ENCODE results near the gene AGBL5. TPM values are rescaled to one million over a fixed set of nuclear protein-coding genes. Genes with fewer than 3 reads are reported as not detected.

Gene AGBL5
- total and polyA plus RNA-seq, 9 of the 15 experiments (the other 6 are each of a cell fraction or from before 2014, with no cell fraction given): 3.3 to 52.7 (median 26.2) TPM

DNA sequence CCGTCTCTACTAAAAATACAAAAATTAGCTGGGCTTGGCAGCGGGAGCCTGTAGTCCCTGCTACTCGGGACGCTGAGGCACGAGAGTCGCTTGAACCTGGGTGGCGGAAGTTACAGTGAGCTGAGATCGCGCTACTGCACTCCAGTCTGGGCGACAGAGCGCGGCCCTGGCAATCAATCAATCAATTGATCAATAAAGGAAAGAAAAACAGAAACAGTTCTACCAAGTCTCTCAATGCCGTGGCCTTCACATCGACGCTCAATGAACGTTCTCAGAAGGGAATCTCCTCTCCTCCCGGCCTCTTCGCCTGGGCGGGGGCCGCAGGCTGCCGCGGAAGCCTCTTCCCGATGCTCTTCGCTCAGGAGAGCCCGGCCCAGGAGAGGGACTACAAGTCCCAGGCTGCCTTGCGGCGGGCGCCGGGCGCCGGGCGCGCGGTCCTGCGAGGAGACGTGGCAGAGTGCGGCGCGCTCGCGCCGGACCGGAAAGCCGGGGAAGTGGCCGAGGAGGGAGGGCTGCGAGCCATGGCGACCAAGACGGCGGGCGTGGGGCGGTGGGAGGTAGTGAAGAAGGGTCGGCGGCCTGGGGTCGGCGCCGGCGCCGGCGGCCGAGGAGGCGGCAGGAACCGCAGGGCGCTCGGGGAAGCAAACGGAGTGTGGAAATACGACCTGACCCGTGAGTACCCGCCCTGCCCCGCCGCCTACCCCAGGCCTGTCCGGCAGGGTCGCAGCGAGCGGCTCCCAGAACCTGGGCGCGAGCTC, 18.8 kb upstream of the AGBL5 start, which contains the start of gene TMEM214 (continued):
- TF ChIP-seq ZNF140 (CRISPR knock-in tag; IDR thresholded peaks at IDR 0.05) (no peak), ZNF707 (CRISPR knock-in tag; conservative IDR thresholded peaks at IDR 0.05) (no peak), CREBBP (IDR thresholded peaks at IDR 0.05; ENCODE audit: low read depth, low read length) (no peak), ZNF133 (CRISPR knock-in tag; IDR thresholded peaks at IDR 0.05) (no peak), ZC3H4 (CRISPR knock-in tag; IDR thresholded peaks at IDR 0.05; ENCODE audit: borderline replicate concordance) (no peak), ZNF143 (CRISPR knock-in tag; IDR thresholded peaks at IDR 0.05) (peak; percentile 93), ZNF282 (CRISPR knock-in tag; IDR thresholded peaks at IDR 0.05) (no peak), MCM3 (IDR thresholded peaks at IDR 0.05) (no peak), NELFE (IDR thresholded peaks at IDR 0.05; ENCODE audit: insufficient read depth, insufficient read length) (no peak), POLR2A (conservative IDR thresholded peaks at IDR 0.05) (peak; percentile 84), SUPT5H (IDR thresholded peaks at IDR 0.05) (peak; percentile 82), BRF1 (IDR thresholded peaks at IDR 0.05; ENCODE audit: borderline replicate concordance, extremely low read depth, insufficient read length) (no peak), ZNF444 (CRISPR knock-in tag; IDR thresholded peaks at IDR 0.05) (no peak), MTA1 (IDR thresholded peaks at IDR 0.05; ENCODE audit: borderline replicate concordance) (peak; percentile 88), RHOXF2B (CRISPR knock-in tag; conservative IDR thresholded peaks at IDR 0.05) (no peak), SRSF3 (IDR thresholded peaks at IDR 0.05; ENCODE audit: insufficient read depth, low read length) (no peak), CEBPB (tag; IDR thresholded peaks at IDR 0.05) (peak; percentile 78), PHB (CRISPR knock-in tag; IDR thresholded peaks at IDR 0.05) (peak; percentile 70; the same call in 1 of the 2 replicates), TBL1XR1 (IDR thresholded peaks at IDR 0.05; ENCODE audit: low read length in 2 of 2) (no peak)
- TF ChIP-seq, protein P1, sequence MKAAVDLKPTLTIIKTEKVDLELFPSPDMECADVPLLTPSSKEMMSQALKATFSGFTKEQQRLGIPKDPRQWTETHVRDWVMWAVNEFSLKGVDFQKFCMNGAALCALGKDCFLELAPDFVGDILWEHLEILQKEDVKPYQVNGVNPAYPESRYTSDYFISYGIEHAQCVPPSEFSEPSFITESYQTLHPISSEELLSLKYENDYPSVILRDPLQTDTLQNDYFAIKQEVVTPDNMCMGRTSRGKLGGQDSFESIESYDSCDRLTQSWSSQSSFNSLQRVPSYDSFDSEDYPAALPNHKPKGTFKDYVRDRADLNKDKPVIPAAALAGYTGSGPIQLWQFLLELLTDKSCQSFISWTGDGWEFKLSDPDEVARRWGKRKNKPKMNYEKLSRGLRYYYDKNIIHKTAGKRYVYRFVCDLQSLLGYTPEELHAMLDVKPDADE (conservative IDR thresholded peaks at IDR 0.05; ENCODE audit: control insufficient read depth, low read depth, low read length): peak; percentile 97
- TF ChIP-seq, protein P2, sequence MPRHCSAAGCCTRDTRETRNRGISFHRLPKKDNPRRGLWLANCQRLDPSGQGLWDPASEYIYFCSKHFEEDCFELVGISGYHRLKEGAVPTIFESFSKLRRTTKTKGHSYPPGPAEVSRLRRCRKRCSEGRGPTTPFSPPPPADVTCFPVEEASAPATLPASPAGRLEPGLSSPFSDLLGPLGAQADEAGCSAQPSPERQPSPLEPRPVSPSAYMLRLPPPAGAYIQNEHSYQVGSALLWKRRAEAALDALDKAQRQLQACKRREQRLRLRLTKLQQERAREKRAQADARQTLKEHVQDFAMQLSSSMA (CRISPR knock-in tag; IDR thresholded peaks at IDR 0.05): no peak
- TF ChIP-seq, protein P3, sequence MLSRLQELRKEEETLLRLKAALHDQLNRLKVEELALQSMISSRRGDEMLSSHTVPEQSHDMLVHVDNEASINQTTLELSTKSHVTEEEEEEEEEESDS (CRISPR knock-in tag; IDR thresholded peaks at IDR 0.05): no peak
- TF ChIP-seq, protein P4, sequence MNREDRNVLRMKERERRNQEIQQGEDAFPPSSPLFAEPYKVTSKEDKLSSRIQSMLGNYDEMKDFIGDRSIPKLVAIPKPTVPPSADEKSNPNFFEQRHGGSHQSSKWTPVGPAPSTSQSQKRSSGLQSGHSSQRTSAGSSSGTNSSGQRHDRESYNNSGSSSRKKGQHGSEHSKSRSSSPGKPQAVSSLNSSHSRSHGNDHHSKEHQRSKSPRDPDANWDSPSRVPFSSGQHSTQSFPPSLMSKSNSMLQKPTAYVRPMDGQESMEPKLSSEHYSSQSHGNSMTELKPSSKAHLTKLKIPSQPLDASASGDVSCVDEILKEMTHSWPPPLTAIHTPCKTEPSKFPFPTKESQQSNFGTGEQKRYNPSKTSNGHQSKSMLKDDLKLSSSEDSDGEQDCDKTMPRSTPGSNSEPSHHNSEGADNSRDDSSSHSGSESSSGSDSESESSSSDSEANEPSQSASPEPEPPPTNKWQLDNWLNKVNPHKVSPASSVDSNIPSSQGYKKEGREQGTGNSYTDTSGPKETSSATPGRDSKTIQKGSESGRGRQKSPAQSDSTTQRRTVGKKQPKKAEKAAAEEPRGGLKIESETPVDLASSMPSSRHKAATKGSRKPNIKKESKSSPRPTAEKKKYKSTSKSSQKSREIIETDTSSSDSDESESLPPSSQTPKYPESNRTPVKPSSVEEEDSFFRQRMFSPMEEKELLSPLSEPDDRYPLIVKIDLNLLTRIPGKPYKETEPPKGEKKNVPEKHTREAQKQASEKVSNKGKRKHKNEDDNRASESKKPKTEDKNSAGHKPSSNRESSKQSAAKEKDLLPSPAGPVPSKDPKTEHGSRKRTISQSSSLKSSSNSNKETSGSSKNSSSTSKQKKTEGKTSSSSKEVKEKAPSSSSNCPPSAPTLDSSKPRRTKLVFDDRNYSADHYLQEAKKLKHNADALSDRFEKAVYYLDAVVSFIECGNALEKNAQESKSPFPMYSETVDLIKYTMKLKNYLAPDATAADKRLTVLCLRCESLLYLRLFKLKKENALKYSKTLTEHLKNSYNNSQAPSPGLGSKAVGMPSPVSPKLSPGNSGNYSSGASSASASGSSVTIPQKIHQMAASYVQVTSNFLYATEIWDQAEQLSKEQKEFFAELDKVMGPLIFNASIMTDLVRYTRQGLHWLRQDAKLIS (CRISPR knock-in tag; IDR thresholded peaks at IDR 0.05): no peak
- TF ChIP-seq, protein P5, sequence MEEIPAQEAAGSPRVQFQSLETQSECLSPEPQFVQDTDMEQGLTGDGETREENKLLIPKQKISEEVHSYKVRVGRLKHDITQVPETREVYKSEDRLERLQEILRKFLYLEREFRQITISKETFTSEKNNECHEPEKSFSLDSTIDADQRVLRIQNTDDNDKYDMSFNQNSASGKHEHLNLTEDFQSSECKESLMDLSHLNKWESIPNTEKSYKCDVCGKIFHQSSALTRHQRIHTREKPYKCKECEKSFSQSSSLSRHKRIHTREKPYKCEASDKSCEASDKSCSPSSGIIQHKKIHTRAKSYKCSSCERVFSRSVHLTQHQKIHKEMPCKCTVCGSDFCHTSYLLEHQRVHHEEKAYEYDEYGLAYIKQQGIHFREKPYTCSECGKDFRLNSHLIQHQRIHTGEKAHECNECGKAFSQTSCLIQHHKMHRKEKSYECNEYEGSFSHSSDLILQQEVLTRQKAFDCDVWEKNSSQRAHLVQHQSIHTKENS (CRISPR knock-in tag; IDR thresholded peaks at IDR 0.05): no peak
